Mucosa of gallbladder (tissue), 1 donor: Measurements from ENCODE around the gene TNFRSF14. TPM values are rescaled to one million over a fixed set of nuclear protein-coding genes. Genes with fewer than 3 reads are reported as not detected.

ENCODE experiments used
- DNase-seq: peaks from one replicate; pipeline ENCODE4 v3.0.0-alpha.2; 2020; ENCODE audit warnings: low spot score
- total RNA-seq: library from RNA; stranded (reverse); gene quantifications from one replicate; pipeline ENCODE4 v1.2.1, GENCODE V29; 2021
- donor health status: DM: no; HTN: no; CAD: no.

The TNFRSF14 gene
- 231 TPM for total RNA-seq

- DNase-seq: peak; percentile 53
Observed at GRCh38 chr1:2556277-2556677, at the start of gene TNFRSF14. TNFRSF14 (plus strand) TSS chr1:2556371; CDS start chr1:2556665, 294 bp downstream.

DNA sequence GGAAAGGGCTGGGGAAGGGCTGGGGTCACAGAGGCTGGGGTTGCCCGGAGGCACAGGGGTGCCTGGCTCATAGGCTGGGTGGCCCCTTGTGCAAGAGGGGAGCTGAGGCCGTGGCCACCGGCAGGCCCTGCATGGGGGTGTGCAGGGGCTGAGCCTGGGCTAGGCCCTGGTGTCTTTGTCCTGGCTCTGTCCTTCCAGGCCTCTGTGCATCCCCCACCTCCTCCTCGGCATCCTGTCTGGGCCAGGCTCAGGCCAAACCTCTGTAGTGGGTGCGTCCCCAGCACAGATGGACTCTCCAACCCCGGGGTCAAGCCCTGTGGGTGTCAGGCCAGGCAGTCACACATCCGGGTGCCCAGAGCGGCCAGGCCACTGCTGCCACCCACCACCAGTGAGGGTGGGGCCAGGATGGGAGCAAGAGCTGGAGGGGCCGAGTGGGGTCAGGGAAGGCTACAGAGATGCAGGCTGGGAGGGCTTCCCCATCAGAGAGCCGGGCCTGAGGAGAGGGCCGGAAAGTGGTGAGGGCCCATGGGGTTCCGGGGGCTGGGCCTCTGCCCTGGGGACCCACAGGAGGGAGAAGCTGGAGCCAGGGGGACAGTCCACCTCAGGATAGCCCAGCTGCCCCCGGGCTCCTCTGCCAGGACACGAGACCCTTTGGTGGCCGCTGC is 49.1 kb upstream of the TNFRSF14 start:
- no peak for DNase-seq

- DNase-seq: no peak
Observed at GRCh38 chr1:2507744-2508155, 48.4 kb upstream of the TNFRSF14 start.

DNA sequence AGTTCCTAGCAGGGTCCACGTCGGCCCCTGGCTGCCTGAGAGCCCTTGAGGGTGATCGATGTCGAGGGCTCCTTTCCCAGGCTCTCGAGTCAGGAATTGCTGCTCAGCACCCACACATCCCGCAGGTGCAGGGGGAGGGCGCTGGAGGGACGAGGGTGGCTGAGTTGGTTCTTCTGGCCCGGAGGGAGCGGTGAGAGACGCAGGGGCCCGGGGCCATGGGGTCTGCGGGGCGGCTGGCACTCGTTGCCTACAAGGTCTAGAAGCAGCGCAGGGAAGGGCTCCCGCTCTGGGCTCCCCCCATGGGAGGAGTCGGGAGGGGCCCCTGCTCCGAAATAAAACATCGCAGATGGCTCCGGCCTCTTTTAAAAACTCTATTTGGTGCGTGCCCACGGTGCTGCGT is 48.0 kb upstream of the TNFRSF14 start:
- no peak for DNase-seq

- DNase-seq: no peak
Observed at GRCh38 chr1:2508751-2509150, 47.4 kb upstream of the TNFRSF14 start.

DNA sequence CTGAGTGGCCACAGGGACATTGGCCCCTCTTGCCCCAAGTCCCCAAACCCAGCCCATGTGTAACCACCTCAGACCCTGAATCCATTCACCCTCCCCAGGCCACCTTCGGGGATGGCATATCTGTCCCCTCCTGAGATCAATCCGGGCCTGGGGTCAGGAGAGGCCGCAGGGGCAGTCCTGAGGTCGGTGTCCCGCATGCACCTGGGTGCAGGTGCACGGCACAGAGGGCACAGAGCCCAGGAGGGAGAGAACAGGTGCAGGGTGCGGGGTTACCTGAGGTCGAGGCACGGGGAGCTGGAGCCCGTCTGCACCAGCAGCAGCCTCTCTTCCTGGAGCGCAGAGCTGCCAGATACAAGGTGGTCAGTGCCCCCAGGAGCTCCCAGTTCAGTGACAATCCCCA is 46.6 kb upstream of the TNFRSF14 start:
- DNase-seq: no peak

DNA sequence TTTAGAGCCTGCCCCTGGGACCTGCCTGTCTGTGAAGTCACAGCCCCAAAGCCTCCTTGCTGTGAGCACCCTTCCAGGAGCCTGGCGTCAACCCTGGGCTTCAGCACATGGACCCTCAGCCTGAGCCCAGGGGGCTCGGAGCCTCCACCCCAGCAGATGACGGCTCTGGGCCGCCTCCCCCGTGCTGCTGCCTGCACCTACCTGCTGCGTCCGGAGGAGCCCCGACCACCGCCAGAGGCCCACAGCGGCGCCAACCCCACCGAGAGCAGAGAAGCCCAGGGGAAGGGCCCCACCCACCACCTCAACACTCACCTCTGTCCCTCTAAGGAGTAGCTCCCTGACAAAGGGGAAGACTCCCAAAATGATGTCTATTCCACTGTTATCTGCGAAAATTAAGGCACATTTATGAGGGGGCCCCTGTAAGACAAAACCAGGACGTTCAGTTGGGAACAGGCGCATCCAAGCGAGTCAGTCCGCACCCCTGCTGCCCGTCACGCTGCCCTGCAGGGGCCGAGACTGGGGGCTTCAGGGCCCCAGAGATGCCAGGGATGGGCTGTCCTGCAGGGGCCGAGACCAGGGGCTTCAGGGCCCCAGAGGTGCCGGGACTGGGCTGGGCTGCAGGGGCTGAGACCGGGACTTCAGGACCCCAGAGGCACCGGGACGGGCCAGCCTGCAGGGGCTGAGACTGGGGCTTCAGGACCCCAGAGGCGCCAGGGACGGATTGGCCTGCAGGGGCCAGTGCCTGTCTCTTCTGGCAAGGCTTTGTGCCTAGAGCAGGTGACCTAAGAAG is 45.6 kb upstream of the TNFRSF14 start:
- no peak for DNase-seq

- no peak for DNase-seq
Observed at GRCh38 chr1:2512862-2513421, 43.2 kb upstream of the TNFRSF14 start.

DNA sequence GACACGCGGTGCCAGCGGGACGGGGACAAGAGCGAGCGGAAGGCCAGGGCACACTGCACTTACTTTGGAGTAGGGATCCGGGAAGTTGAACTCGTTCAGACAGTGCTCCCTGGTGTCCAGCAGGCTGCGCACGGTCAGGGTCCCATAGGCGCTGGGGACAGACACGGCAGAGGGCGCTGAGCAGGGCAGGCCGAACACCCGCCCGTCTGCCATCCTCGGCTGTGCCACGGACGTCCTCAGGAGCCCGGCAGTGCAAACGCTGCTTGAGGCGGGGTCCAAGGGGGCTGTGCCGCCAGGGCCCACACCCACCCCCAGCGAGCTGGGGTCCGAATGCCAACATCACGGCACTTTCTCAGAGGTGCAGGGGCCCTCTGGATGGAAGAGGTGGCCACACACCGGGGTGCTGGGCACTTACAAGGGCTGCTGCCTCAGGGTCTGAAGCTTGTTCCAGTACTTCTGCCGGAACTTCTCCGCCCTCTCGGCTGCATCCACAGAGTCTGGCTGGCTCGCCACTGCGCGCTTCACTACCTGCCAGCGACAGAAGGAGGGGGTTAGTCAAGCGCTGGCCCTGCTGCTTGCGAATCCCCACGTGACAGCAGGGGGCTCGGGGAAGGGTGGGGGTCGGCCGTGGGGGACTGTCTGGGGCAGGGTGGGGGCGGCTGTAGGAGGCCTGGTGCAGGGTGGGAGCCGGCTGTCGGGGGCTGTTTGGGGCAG is 42.1 kb upstream of the TNFRSF14 start:
- no peak for DNase-seq

- DNase-seq: no peak
Observed at GRCh38 chr1:2514863-2515762, 41.1 kb upstream of the TNFRSF14 start.

DNA sequence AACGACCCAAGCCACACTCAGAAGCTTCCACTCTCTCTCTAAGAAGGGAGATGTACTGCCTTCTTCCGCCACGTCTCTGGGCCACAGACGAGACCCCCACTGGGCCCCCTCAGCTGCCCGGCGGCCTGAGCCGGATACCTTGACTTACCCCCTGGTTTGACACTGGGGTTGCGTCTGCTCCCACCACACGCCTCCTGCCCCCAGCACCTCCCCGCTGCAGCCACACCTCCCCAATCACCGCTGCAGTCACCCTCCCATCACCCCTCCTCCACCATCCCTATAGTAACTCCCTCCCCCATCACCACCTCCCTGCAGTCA is 40.4 kb upstream of the TNFRSF14 start:
- DNase-seq: no peak

DNA sequence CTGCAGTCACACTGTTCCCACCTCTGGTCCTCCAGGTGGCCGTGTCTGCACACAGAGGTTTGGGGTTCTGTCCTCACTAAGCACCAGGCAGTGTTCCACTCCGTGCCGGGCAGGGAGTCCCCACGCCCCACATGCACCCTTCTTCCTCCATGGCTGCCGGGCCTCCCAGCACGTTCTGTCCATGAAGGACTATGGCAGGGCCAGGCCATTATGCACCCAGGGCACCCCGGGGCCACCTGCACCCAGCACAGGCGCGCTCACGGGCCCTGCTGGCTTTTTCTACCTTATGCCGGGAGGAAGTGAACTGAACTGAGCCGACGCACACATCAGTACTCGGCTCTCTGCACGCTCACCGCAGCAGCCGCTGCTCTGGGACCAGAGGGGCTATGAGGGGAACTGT is 40.0 kb upstream of the TNFRSF14 start:
- no peak for DNase-seq

DNA sequence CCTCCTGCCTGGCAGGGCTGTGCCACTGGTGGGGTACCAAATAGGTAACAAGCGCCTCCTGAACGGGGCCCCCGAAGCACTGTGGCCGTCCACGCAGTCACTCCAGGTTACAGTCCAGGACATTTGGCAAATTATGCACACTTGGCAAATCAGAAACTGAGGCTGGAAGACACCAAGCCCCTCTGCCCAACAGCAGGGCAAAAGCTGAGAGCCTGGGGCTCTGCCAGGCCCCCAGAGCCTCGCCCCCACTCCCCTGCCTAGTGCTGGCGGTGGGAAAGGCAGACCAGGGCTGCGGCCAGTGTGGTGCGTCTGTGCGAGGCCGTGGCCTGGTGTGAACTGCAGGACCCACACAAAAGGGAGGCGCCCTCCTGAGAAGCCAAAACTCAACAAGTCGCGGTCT is 39.2 kb upstream of the TNFRSF14 start:
- DNase-seq: no peak

DNA sequence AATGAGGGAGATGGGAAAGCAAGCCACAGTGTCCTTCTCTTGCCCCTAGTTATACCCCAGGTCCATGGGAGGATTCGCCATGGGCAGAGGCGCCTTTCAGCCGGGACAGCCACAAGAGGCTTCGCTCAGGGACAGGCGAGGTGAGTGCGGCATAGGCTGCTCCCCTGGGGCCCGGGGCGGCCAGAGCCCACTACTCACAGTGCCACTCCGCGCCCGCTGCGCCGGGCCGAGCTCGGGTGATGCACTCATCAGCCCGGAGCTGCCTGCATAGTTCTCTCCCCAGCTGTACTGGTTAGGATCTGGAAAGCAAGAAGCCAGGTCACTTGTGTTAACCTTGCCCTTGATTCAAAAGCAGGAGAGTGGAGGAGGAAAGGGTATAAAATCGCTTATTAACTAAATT is 38.2 kb upstream of the TNFRSF14 start:
- DNase-seq: no peak

GRCh38 chr1:2518528-2518927 is 37.6 kb upstream of the TNFRSF14 start:
- no peak for DNase-seq

DNA sequence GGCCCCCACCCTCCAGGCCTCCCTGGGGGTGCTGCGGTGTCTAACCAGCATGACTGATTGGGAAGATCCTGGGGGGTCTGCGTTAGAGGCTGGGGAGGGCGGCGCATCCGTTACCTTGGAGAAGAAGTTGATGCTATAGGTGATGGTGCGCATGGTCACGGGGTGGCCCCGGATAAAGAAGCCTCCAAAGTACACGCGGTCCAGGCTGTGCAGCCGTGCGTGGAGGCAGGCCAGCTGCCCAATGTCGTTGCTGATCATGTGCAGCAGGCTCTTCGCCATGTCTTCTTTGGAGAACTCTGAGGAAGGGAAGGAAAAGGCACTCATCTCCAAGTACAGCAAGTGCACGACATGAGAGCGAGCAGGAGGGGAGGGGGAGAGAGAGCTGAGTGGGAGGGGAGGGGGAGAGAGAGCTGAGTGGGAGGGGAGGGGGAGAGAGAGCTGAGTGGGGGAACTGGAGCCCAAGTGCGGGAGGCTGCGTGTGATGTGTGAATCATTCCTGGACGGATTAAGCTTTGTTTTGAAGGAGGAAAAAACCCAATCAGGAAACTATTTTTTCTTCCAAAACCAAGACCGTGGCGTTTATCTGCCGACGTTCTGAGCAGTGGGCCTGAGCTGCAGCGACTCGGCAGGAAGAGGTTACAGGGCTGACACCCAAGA is 37.0 kb upstream of the TNFRSF14 start:
- DNase-seq: no peak

- DNase-seq: no peak
Observed at GRCh38 chr1:2519729-2520128, 36.4 kb upstream of the TNFRSF14 start.

DNA sequence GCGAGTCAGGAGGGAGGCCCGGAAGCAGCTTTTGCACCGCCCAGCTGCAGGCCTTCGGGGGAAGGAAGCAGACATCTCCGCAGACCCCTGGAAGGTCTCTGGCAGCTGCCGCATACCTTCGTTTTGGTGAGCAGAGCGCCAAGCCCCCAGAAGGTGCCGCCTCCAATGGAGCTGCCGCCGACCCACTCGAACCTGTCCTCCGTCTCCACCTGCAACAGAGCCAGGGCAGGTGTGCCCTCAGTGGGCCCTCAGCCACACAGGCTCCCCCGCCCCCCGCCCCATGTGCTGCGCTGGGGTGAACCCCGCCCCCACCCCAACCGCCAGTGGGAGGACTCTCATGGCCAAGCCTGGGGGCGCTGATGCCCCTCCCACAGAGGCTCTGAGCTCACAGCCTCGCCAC is 36.0 kb upstream of the TNFRSF14 start:
- no peak for DNase-seq

DNA sequence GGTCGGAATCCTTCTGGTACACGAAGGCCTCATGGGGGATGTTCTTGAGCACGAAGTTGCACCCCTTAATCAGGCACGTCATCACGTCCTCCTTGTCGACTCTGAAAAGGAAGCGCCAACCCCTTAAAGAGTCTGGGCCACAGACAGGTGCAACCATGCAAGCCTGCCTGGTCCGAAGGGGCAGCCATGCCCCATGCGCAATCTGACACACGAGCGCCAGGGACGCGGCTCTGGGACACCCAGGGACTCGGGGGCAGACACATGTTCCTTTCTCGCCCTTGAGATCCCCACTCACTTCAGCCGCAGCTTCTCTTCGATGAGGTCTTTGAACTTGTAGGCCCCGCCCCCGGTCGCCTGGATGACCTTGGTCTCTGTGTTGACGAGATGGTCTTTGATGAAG is 35.4 kb upstream of the TNFRSF14 start:
- DNase-seq: no peak

GRCh38 chr1:2522230-2522629 is 33.9 kb upstream of the TNFRSF14 start:
- no peak for DNase-seq
